Activated CD4-positive, CD25-positive, alpha-beta regulatory T cell treated with anti-CD3 and anti-CD28 coated beads, Interleukin-2, amount 50 U/mL, for 24 hours (primary cell): ENCODE results near the gene TMPRSS6.
"Not testable (repeated sequence)": the region's sequence is repeated elsewhere in the genome, so short reads cannot be mapped to it uniquely, and the experiment has no call there.

Experiments used
- ATAC-seq, 2 donors: fragments of 150-1000 bp; cut with Tn5 transposase; one replicate each; pipeline ENCODE4 v1.10.0; 2021; ENCODE audit warnings: mild to moderate bottlenecking in 1 of 2, moderate library complexity in 1 of 2

Gene TMPRSS6

DNA sequence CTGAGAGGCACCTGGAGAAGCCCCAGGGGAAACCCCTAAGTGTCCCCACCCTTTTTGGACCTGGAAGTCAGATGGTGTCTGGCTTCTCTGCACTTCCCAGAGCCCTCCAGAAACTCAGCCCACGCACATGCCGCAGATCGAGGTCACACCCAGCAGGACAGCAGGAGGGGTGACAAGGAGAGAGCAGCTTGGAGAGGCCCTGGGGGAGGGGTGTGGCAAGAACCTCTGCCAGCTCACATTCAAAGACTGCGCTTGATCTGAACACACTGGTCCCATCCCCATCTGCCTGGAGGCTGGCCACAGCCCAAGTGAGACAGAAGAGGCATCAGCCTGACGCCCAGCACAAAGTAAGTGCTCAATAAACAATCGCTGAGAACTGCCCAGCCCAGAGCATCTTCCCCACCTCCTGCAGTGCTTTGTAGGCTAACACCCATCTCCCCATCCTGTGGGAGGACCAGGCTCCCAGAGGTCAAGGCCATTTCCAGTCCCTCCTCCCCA is 21.4 kb downstream of the TMPRSS6 start:
- ATAC-seq: peak; percentile 63 to 74

DNA sequence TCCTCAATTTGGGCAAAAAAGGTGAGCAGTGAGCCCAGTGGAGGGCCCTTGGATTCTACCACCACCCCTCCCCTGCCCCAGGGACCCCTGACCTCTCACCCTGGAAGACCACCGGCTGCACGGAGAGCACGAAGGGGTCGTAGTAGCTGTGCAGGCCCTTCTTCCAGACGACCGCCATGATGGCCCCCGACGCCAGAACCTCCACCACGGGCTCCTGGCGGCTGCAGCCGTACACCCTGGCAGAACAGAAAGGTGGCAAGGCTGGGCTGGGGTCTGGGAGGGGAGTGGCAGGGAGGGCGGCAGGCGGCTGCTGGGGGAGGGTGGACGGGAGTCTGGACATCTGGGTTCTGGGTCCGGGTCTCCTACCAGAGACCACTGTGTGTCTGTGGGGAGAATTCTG is 23.3 kb downstream of the TMPRSS6 start:
- no peak for ATAC-seq

DNA sequence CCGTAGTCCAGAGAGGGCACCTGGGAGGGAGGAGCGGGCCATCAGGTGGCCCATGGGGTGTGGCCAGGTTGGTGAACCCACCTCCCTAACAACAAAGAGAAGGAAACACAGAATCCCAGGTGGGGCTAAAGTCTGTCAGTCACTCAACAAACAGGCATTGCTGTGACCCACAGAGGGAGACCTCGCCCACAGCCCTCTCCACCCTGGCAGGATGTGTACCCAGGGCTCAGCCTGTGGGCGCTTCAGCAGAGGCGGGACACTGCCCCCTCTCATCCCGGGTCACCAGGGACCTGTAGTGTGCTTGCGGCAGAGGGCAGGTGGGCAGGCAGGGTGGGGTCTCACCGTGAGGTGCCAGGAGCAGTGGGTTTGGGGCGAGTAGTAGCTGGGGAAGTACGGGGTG is 25.1 kb downstream of the TMPRSS6 start:
- no peak for ATAC-seq

DNA sequence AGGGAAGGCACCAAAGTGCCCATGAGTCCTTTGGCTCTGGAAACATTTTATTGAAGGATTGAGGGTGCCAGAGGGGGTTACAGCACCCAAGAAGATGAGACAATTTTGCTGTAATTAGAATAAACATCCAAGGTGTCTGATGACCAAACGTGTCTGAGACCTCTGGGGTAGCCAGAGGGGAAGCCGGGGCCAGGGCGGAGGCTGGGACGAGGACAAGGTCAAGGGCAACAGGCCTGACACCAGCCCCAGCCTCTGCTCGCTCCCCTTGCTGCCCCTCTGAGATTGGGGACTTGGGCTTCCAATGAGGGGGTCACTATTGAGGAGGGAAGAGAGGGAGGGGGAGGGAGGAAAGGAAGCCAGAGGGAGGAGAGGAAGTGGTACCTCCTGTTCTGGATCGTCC is 25.6 kb downstream of the TMPRSS6 start:
- ATAC-seq: no peak

DNA sequence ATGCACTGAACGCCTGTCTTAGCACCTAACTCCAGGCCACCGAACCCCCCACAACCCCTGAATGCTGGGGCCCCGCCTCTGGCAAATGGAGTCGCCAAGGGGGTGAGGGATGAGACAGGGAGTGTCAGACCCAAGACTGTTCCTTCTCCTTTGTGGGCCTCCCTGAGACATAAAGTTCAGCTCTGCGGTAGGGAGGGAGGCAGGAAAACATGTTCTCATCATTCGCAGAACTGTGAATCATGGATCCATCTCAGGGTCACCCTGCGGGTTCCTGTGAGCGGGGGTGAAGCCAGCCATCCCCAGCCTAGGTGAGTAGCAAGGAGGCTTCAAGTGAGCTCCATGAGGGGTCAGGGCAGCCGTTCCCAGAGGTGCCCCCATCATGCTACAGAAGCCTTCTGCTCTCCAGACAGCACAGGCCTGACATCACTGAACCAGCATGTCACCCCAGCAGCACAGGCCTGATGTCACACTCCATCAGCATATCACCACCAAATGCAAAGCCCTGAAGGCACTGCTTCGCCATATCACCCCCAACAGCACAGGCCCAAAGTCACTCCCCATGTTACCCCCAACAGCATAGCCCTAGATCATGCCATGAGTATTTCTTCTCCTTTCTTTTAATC is 27.2 kb downstream of the TMPRSS6 start:
- ATAC-seq: peak; percentile 60 to 63

DNA sequence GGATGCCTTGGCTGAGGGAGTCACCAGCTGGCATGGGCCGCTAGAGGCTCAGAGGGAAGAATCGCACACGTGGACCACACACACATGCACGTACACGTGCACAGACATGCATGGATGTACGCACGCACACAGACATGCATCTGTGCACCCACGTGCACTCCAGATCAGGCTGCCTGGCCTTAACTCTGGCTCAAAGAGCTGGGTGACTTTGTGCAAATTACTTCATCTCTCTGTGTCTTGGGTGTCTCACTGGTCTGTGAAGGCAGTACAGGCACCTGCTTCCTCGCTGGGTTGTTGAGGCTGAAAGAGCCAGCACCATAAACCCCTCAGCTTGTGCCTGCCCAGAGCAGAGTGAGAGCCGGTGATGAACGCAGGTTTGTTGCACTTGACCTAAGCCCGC is 28.7 kb downstream of the TMPRSS6 start:
- no peak for ATAC-seq

DNA sequence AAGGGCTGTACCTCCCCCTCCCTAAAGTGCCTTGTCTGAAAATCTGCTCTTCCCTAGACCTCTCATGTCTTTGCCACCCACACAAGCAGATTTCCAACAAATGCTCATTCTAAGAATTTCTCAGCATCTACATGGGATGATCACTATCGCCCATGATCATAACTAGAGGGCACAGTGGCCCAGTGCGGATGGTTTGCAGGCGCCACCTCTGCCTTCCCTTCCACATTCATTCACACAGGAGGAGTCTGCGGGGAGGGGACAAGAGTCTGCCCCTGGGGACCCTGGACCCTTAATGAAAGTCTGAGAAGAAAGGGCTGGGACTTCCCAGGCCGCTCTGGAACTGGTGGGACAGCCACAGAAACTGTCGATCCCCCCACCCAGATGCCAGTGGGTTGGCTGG is 29.1 kb downstream of the TMPRSS6 start:
- ATAC-seq: no peak

DNA sequence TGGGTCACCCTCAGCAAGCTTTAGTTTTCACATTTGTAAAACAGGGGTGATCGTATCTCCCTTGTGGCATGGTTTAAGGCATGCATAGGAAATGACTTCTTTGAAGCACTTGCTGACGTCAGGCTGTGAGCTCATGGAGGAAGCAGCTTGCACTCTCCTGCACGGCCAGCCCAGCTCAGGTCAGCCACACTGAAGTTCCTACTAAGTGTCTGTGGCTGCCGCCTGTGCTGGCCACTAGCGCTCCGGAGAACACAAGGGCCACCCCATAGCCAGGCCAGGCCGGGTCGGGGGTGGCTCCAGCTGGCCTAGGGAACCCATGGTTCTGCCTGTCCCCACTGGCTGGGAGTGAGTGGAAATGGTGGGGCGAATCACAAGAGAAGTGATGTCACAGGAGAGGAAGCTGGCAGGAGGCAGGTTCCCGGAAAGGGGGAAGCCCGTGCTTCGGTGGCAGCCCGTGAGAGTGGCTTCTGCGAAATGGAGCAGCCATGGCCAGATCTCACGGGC is 29.8 kb downstream of the TMPRSS6 start:
- ATAC-seq: peak; percentile 70 to 75

DNA sequence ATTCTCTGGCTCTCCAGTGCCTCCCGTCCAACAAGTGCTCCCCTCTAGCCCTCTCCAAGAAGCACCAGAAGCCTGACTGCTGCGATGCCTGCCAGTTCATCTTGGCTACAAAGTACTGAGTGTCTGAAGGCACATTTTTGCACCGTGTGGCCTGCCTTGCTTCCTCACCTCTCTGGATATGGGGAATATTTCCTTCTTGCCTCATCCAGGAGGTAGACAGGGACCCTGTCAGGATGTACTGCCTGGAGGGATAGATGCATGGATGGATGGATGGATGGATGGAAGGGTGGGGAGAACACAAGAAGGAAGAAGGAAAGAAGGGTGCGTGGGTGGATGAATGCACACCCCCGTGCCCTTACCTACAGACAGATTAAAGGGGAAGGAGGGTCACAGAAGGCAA is 30.4 kb downstream of the TMPRSS6 start:
- no peak for ATAC-seq

DNA sequence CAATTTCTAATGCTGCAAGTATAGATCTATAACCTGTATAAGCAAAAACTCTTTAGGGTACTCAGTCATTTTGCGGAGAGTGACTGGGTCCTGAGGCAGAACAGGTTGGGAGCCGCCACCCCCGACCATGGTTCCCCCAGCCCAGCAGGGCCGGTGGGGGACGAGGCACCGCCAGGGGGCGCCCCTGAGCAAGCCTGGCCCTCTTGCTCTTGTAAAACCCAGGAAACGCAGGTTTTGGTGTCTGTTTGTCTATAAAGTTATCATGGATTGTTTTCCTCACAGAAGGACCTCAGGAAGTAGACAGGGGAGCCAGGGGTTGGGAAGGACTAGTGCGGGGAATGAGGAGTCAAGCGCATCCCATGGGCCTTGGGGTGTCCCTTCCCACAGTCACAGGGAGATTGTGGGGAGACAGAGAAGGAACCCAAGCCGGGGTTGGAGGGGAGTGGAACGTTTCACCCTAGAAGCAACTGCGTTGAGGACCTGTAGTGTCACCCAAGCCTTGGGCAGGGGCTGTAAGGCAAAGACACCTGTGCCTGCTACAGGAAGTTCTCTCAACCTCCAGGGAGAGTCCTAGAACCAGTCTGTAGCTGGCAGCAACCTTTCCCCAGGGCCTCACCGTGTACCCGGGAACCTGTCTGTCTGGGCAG is 31.6 kb downstream of the TMPRSS6 start:
- peak; percentile 24 to 25 for ATAC-seq

DNA sequence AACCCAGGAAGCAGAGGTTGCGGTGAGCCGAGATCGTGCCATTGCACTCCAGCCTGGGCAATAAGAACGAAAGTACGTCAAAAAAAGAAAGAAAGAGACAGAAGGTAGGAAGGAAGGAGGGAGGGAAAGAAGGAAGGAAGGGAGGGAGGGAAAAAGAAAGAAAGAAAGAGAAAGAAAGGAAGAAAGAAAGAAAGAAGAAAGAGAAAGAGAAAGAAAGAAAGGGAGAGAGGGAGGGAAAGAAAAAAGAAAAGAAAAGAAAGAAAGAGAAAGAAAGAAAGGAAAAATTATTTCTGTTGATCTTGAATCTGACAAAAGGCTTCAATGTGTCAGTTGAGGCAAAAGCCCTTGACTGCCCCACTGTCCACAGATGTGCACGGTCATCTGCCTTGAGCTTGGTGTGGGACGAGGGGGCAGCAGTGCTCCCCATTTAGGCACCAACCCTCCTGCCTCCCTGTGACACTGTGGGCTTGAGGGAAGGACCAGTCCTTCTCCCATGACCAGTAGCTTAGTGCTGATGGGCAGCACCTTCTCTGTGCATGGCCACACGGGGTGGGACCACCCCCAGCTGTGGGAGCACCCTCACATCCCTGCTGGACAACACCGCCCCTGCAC is 33.6 kb downstream of the TMPRSS6 start:
- ATAC-seq: no peak

DNA sequence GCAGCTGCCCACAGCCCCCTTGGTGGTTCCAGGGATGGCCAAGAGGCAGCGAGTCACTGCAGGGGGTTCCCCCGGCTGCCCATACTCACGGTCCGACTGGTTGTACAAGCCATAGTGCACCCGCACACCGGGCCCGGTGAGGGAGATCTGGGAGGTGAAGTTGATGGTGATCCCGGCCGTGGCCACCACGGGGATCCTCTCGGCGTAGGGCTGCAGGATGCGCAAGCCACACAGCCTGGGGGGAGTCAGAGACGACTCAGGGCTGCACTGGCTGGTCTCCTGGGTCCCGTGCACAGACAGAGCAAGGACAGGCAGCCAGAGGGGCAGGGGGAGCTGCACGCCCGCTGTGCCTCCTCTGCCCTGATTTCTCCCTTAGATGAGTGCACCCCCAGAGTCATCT is 34.5 kb downstream of the TMPRSS6 start:
- no peak for ATAC-seq

DNA sequence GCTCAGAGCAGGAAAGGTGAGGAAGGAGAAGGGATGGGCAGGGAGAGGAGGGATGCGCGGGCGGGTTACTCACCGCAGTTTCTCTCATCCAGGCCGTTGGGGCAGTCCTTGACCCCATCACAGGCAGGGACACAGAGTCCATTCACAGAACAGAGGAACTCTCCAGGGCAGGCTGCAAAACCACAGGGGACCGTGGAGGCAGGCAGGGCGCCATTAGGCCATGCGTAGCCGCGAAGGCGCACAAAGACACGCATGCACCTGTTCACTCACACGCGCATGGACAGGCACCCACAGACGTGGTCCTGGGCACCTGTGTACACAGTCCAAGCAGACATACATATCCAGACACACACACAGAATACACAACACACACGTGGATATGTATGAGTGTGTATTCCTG is 35.0 kb downstream of the TMPRSS6 start:
- no peak for ATAC-seq

DNA sequence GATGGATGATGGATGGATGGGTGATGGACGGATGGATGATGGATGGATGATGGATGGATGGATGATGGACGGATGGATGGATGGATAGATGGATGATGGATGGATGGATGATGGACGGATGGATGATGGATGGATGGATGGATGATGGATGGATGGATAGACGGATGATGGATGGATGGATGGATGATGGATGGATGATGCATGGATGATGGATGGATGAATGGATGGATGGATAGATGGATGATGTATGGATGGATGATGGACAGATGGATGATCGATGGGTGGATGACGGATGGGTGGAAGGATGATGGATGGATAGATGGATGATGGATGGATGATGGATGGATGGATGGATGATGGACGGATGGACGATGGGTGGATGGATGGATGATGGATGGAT is 36.8 kb downstream of the TMPRSS6 start:
- ATAC-seq: no peak

DNA sequence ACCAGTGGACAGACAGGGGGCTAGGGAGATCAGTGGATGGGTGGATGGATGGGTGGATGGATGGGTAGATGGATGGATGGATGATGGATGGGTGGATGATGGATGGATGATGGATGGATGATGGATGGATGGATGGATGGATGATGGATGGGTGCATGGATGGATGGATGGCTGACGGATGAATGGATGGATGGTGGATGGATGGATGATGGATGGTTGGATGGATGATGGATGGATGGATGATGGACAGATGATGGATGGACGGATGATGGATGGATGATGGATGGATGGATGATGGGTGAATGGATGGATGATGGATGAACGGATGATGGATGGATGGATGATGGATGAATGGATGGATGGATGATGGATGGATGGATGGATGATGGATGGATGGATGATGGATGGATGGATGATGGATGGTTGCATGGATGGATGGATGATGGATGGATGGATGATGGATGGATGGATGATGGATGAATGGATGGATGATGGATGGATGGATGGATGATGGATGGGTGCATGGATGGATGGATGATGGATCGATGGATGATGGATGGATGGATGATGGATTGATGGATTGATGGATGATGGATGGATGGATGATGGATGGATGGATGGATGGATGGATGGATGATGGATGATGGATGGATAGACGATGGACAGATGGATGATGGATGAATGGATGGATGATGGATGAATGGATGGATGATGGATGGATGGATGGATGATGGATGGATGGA is 37.5 kb downstream of the TMPRSS6 start:
- ATAC-seq: not testable (repeated sequence)

DNA sequence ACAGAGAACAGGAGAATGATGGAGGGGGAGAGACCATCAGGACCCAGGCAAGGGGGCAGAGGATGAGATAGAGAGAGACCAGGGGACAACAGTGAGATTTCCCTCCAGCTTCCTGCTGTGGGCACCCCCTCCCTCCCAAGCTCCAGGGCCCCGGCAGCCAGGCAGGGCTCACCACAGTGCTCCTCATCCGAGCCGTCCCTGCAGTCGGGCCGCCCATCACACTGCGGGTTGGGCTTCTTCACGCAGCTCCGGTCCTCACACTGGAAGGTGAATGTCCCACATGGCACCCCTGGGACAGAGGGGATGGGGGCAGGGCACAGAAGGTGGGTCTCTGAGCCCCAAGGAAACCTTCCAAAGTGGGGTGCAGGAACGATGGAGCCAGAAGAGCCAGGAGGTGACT is 38.8 kb downstream of the TMPRSS6 start:
- ATAC-seq: no peak

DNA sequence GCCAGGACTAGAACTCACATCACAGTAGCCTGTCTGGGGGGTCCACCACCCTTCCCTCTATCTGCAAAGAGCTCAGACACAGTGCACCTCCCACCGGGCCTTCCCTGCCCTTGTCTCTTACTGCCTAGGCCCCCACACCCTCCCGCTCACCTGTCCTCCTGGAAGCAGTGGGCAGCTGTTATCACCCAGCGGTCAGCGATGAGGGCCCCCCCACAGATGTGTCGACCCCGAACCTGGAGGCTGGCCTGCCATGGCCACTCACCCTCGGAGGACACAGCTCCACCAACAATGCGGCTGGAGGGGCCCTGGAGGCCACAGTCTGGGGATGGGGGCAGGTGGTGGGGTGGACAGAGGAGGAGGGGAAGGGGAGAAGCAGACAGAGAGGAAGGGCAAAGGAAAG is 39.2 kb downstream of the TMPRSS6 start:
- ATAC-seq: no peak

DNA sequence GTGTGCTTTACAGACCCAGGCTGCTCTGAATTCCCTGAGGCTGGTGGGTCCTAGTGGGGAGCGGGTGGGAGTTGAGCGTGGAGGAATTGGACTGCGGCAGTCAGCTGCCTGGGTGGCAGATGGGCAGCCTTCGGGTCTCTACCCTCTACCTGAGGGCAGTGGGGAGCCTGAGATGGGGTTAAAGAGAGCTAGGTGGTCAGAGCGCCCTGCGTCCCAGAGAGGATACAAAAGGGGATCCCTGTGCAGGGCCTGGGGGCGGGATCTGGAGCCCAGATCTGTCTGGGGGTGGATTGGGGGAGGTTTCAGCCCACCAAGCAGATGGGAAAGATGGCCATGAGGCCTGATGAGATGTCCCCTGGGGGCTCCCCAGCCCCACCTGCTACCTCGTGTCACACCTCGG is 39.8 kb downstream of the TMPRSS6 start:
- no peak for ATAC-seq

DNA sequence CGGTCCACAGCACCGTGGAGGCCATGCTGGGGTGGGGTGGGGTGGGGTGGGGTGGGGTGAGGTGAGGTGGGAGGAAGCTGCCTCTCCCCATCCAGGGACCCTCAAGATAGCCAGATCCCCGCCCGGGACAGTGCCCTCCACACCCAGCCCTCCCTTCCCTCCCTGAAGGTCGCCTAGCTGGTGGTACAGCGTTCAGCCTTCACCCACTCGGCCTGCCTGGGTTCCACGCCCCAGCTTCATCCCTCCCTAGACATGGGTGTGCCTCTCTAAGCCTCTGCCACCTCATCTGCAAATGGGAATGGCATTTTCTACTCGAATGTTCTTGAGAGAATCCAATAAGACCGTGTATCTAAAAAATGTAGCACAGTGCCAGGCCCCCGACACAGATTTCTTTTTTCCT is 40.2 kb downstream of the TMPRSS6 start:
- no peak for ATAC-seq

DNA sequence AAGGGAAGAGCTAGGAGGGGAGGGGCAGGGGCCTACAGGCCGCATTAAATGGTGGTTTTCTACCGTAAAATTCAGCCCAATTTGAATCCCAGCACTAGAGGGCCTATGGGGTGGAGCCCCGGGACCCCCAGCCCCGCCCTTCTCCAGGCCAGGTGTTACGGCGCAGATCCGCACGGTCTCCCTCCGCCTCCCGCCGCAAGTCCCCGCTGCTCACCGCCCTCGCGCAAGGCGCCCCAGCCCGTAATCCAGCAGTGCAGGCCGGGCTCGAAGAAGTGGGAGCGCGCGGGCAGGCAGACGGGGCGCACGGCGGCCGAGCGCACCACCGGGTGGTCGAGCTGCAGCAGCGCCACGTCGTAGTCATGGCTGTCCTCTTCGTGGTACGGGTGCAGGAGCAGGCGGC is 40.7 kb downstream of the TMPRSS6 start:
- no peak for ATAC-seq

DNA sequence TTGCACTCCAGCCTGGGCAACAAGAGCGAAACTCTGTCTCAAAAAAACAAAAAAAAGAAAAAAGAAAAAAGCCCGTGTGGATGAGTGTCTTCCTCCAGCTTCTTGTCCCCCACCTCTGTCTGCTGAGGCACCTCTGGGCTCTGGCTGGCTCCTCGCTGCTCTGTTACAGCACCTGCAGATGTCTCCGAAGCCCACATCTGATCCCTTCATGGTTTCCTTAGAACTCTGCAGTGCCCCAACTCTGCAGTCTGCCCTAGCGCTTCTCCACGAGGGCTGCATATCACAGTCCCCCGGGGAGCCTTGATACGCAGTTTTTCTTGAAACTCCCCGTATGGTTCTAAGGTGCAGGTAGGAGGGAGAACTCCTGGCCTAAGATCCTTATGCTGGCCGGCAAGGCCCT is 42.1 kb downstream of the TMPRSS6 start:
- no peak for ATAC-seq

DNA sequence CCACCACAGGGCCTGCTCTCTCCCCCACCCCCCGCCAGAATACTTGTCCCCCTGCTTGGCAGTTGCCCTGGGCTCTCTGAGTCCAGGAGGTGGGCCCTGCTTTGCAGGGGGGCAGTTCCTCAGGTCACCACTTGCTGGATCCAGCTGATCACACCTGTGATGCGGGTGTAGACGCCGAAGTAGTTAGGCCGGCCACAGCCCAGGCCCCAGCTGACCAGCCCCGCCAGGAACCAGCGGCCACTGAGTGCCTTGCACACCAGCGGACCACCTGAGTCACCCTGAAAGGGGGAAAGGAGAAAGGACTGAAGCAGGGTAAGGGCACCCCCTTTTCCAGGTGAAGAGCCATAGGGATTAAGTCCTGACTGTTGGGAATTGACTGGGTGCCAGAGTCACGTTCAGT is 43.6 kb downstream of the TMPRSS6 start:
- ATAC-seq: no peak

DNA sequence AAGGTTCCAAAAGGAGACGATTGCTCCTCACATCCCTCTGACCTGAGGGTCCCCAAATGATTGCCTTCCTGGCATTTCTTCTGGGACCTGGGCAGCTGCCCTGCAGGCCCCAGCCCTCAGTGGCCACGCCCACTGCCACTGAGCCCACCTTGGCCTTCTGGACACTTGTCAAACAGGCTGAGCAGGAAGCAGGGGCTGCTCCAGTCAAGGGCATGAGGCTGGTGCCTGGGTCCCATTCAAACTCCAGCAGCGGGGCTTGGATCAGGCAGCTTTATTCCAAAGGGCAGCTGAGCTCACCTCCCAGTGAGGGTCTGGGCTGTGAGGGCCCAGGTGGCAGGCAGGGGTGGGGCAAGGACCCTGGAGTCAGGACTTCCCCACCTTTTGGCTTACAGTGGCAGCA is 44.3 kb downstream of the TMPRSS6 start:
- no peak for ATAC-seq

DNA sequence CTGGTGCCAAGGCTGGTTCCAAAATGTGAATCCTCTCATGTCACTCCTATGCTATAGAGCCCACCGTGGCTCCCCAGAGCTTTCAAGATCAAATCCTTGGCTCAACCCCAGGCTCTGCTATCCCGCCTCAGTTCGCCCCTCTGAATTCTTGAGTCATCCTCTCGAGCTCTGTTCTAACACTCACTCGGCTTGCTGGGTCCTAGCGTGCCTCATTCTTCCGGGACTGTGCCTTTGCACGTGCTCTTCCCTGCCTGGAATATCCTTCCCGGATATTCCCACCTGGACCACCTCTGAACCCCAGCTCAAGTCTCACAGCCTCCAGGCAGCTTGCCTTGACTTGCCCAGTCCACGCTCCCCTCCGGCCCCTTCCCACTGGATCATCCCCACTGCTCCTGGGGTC is 45.0 kb downstream of the TMPRSS6 start:
- no peak for ATAC-seq
